ENCODE data around the gene HLA-DPB1.

DNA sequence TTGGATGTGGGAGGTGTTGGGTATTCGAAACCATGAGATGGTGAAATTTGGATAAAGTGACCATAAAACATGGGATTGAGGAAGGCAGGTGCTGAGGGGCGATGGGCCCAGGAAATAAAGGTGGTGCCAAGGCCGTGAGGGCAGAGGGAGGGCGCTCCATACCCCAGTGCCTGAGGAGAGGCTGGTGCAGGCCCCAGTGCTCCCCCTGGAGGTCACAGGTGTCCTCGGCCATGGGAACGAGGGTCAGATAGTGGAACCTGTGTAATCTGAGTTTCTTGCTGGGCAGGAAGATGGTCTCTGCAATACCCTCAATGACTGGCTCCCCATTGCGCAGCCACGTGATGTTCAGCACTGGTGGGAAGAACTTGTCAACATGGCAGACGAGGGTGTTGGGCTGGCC lies 16.2 kb downstream of the HLA-DPB1 start:
- TF ChIP-seq, protein P1, sequence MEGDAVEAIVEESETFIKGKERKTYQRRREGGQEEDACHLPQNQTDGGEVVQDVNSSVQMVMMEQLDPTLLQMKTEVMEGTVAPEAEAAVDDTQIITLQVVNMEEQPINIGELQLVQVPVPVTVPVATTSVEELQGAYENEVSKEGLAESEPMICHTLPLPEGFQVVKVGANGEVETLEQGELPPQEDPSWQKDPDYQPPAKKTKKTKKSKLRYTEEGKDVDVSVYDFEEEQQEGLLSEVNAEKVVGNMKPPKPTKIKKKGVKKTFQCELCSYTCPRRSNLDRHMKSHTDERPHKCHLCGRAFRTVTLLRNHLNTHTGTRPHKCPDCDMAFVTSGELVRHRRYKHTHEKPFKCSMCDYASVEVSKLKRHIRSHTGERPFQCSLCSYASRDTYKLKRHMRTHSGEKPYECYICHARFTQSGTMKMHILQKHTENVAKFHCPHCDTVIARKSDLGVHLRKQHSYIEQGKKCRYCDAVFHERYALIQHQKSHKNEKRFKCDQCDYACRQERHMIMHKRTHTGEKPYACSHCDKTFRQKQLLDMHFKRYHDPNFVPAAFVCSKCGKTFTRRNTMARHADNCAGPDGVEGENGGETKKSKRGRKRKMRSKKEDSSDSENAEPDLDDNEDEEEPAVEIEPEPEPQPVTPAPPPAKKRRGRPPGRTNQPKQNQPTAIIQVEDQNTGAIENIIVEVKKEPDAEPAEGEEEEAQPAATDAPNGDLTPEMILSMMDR (IDR thresholded peaks at IDR 0.05): peak; percentile 26 to 59 (median 40)
- TF ChIP-seq POLR2A (IDR thresholded peaks at IDR 0.05): no peak
